H1 (cell line): ENCODE results near the gene TYW1B. TPM values are rescaled to one million over a fixed set of nuclear protein-coding genes. Genes with fewer than 3 reads are reported as not detected.
"Not testable (repeated sequence)": the region's sequence is repeated elsewhere in the genome, so short reads cannot be mapped to it uniquely, and the experiment has no call there.

Experiments
- CTCF ChIA-PET: fragments of 300-600 bp; sonication (Branson Sonifier 250); formaldehyde crosslinking; loops from one replicate; lab custom pipeline; 2021; ENCODE audit not compliant: partially characterized antibody; lab: Charles Lee
- POLR2A ChIA-PET: fragments of 300-600 bp; sonication (Branson Sonifier 250); formaldehyde crosslinking; loops from one replicate; lab custom pipeline; 2021; ENCODE audit warnings: inconsistent platforms; ENCODE audit not compliant: partially characterized antibody; lab: Charles Lee
- DNase-seq, 2 experiments: peaks; one replicate each; pipeline versions ENCODE4 v3.0.0 to v3.0.0-alpha.2; 2010 to 2022; ENCODE audit warnings: low spot score in 2 of 2, low read depth in 1 of 2, mixed read lengths in 1 of 2
- FAIRE-seq: peaks from 2 replicates; lab custom pipeline; 2011; peaks lifted over from hg19 to GRCh38; lab: Jason Lieb, UNC
- H2AFZ ChIP-seq: 2 replicates; pipeline ENCODE4 v1.8.1; 2012; ENCODE audit warnings: low read length, inconsistent platforms
- H2AK5ac ChIP-seq: 2 replicates; pipeline ENCODE4 v1.6.1; 2013; ENCODE audit warnings: low read depth, low read length
- H2BK120ac ChIP-seq: replicated peaks from 2 replicates; pipeline ENCODE3; 2013; ENCODE audit warnings: low read depth, low read length, inconsistent platforms
- H2BK12ac ChIP-seq: 2 replicates; pipeline ENCODE4 v1.6.1; 2013; ENCODE audit warnings: low read depth, low read length
- H2BK15ac ChIP-seq: 2 replicates; pipeline ENCODE4 v1.6.1; 2013; ENCODE audit warnings: low read length
- H2BK20ac ChIP-seq: 2 replicates; pipeline ENCODE4 v1.6.1; 2013; ENCODE audit warnings: low read length
- H2BK5ac ChIP-seq: 2 replicates; pipeline ENCODE4 v1.6.1; 2013; ENCODE audit warnings: low read depth, low read length
- H3K14ac ChIP-seq: 2 replicates; pipeline ENCODE4 v1.6.1; 2013; ENCODE audit warnings: inconsistent platforms; ENCODE audit not compliant: insufficient read length
- H3K18ac ChIP-seq: 2 replicates; pipeline ENCODE4 v1.6.1; 2013; ENCODE audit warnings: low read length; ENCODE audit errors: extremely low read depth
- H3K23ac ChIP-seq: 2 replicates; pipeline ENCODE4 v1.6.1; 2013; ENCODE audit warnings: inconsistent platforms; ENCODE audit not compliant: insufficient read length
- H3K23me2 ChIP-seq: 2 replicates; pipeline ENCODE4 v1.6.1; 2013; ENCODE audit warnings: low read depth, low read length
- H3K27ac ChIP-seq: 2 replicates; pipeline ENCODE4 v1.6.1; 2011; ENCODE audit warnings: low read depth, low read length, inconsistent platforms
- H3K27me3 ChIP-seq, 4 experiments: replicated peaks in 1 of 4; 1 replicate in 1 of 4; 2 replicates in 3 of 4; pipeline versions ENCODE4 v1.6.1 to v1.8.1; 2011 to 2013; ENCODE audit warnings: low read length in 3 of 4, mild to moderate bottlenecking in 3 of 4, inconsistent platforms in 2 of 4, mixed read lengths in 2 of 4, moderate library complexity in 1 of 4; ENCODE audit not compliant: control insufficient read depth in 3 of 4, insufficient read depth in 3 of 4; ENCODE audit errors: extremely low read depth in 1 of 4
- H3K36me3 ChIP-seq, 4 experiments: 2 replicates each; pipeline versions ENCODE4 v1.6.1 to v1.8.1; 2011 to 2013; ENCODE audit warnings: mild to moderate bottlenecking in 4 of 4, low read length in 3 of 4, moderate library complexity in 2 of 4, control low read depth in 1 of 4, inconsistent platforms in 1 of 4; ENCODE audit not compliant: insufficient read depth in 4 of 4, control insufficient read depth in 2 of 4
- H3K4ac ChIP-seq: replicated peaks from 2 replicates; pipeline ENCODE3; 2013; ENCODE audit warnings: low read length, low read depth, mixed read lengths, inconsistent platforms; ENCODE audit not compliant: insufficient read length
- H3K4me1 ChIP-seq, 4 experiments: replicated peaks in 1 of 4; 1 replicate in 1 of 4; 2 replicates in 3 of 4; pipeline versions ENCODE4 v1.6.1 to v1.8.1; 2011 to 2013; ENCODE audit warnings: low read length in 3 of 4, inconsistent platforms in 2 of 4, mixed read lengths in 1 of 4; ENCODE audit not compliant: insufficient read depth in 4 of 4, control insufficient read depth in 3 of 4
- H3K4me2 ChIP-seq, 2 experiments: 2 replicates each; pipeline versions ENCODE4 v1.6.1 to v1.8.1; 2011 to 2013; ENCODE audit warnings: low read depth in 2 of 2, low read length in 2 of 2, control low read depth in 1 of 2, inconsistent platforms in 1 of 2, mild to moderate bottlenecking in 1 of 2; ENCODE audit not compliant: insufficient read depth in 1 of 2
- H3K4me3 ChIP-seq, 4 experiments: fragments of 200-600, 300-600 bp in 1 of 4; sonication (generic), shearing (Covaris generic), sonication (Bioruptor Twin) in 1 of 4; 2 replicates each; pipeline versions ENCODE4 v1.5.1 to v1.8.1; 2011 to 2016; ENCODE audit warnings: low read length in 4 of 4, low read depth in 3 of 4, control low read depth in 2 of 4, inconsistent platforms in 2 of 4, mild to moderate bottlenecking in 2 of 4, mixed read lengths in 1 of 4, moderate library complexity in 1 of 4; ENCODE audit not compliant: insufficient read depth in 2 of 4; ENCODE audit errors: extremely low read depth in 1 of 4
- H3K56ac ChIP-seq: replicated peaks from 2 replicates; pipeline ENCODE3; 2013; ENCODE audit warnings: low read depth, mild to moderate bottlenecking, mixed read lengths, low read length, inconsistent platforms; ENCODE audit not compliant: insufficient read length
- H3K79me1 ChIP-seq: 2 replicates; pipeline ENCODE4 v1.6.1; 2013; ENCODE audit warnings: low read depth, low read length, control low read depth
- H3K79me2 ChIP-seq, 2 experiments: 2 replicates each; pipeline versions ENCODE4 v1.6.1 to v1.8.1; 2012 to 2013; ENCODE audit warnings: low read length in 2 of 2, mild to moderate bottlenecking in 2 of 2, inconsistent platforms in 1 of 2; ENCODE audit not compliant: insufficient read depth in 2 of 2, control insufficient read depth in 1 of 2
- H3K9ac ChIP-seq, 4 experiments: replicated peaks in 1 of 4; 1 replicate in 1 of 4; 2 replicates in 3 of 4; pipeline versions ENCODE4 v1.6.1 to v1.8.1; 2011 to 2013; ENCODE audit warnings: low read depth in 3 of 4, low read length in 3 of 4, control low read depth in 2 of 4, mild to moderate bottlenecking in 2 of 4, moderate library complexity in 2 of 4, inconsistent platforms in 1 of 4; ENCODE audit errors: extremely low read depth in 1 of 4
- H3K9me3 ChIP-seq, 2 experiments: 2 replicates each; pipeline versions ENCODE4 v1.6.1 to v1.8.1; 2012 to 2013; ENCODE audit warnings: mild to moderate bottlenecking in 2 of 2, moderate library complexity in 2 of 2, control low read depth in 1 of 2, inconsistent platforms in 1 of 2, low read depth in 1 of 2, low read length in 1 of 2, mixed read lengths in 1 of 2; ENCODE audit not compliant: insufficient read depth in 2 of 2
- H4K20me1 ChIP-seq, 2 experiments: replicated peaks in 1 of 2; 2 replicates each; pipeline versions ENCODE3 to v1.8.1; 2011 to 2013; ENCODE audit warnings: inconsistent platforms in 2 of 2, low read length in 2 of 2, mild to moderate bottlenecking in 1 of 2; ENCODE audit not compliant: insufficient read depth in 2 of 2, control insufficient read depth in 1 of 2
- H4K5ac ChIP-seq: 2 replicates; pipeline ENCODE4 v1.6.1; 2013; ENCODE audit warnings: low read length, low read depth, mixed read lengths, inconsistent platforms; ENCODE audit not compliant: insufficient read length
- H4K8ac ChIP-seq: 2 replicates; pipeline ENCODE4 v1.8.0; 2013; ENCODE audit warnings: mild to moderate bottlenecking, moderate library complexity, low read length, inconsistent platforms; ENCODE audit not compliant: insufficient read depth; ENCODE audit errors: extremely low read depth
- H4K91ac ChIP-seq: replicated peaks from 2 replicates; pipeline ENCODE3; 2013; ENCODE audit warnings: low read length, mixed read lengths, inconsistent platforms; ENCODE audit not compliant: insufficient read length
- MAFK ChIP-seq: IDR thresholded peaks from 2 replicates; pipeline ENCODE4 v1.6.1; 2012; ENCODE audit warnings: low read depth, mild to moderate bottlenecking, improper control_type of control experiment, low read length
- WGBS, 2 experiments: shearing (Covaris generic) in 1 of 2; methylation state at CpG; one replicate each; pipeline versions ENCODE4 v1.1.6 to v1.1.7; 2013 to 2015; ENCODE audit warnings: low lambda C conversion rate in 2 of 2, mixed read lengths in 2 of 2, inconsistent platforms in 1 of 2, low coverage in 1 of 2, missing lambda C conversion rate in 1 of 2; ENCODE audit not compliant: insufficient replicate concordance in 2 of 2, insufficient coverage in 1 of 2, insufficient read length in 1 of 2; ENCODE audit errors: extremely low coverage in 1 of 2, missing lambda C conversion rate in 1 of 2; 5-methylcytosine and 5-hydroxymethylcytosine counted together
- polyA plus RNA-seq, 7 experiments: library from polyadenylated mRNA; depleted of rRNA in 3 of 7; stranded (reverse) in 5 of 7; unstranded in 2 of 7; fragments of >200 nt in 5 of 7; fragments of 200-250 nt in 2 of 7; gene quantifications; 1 replicate in 5 of 7; 2 replicates in 1 of 7; 4 replicates in 1 of 7; pipeline versions ENCODE4 v1.2.1 to v1.2.3, GENCODE V29; 2011 to 2013; ENCODE audit warnings: missing spikeins in 2 of 7, mixed read lengths in 2 of 7
- total RNA-seq: library from RNA; stranded (reverse); fragmentation: NEBNext Ultra II Directional; extraction: Animal tissue kit (Norgen Biotek cat#: 25700); gene quantifications from 2 replicates; pipeline ENCODE4 v1.2.1, GENCODE V29; 2021

TYW1B gene
- total and polyA plus RNA-seq, 2 of the 8 experiments (the other 6 are each of a cell fraction or from before 2014, with no cell fraction given) = 6.8 to 12.6 TPM

- H2BK12ac ChIP-seq, H4K8ac ChIP-seq, H3K79me1 ChIP-seq, H3K18ac ChIP-seq, H3K79me2 ChIP-seq, H4K20me1 ChIP-seq, H4K5ac ChIP-seq, H3K36me3 ChIP-seq, H2BK20ac ChIP-seq, H2BK5ac ChIP-seq, CTCF ChIA-PET, H4K91ac ChIP-seq, DNase-seq, H3K4ac ChIP-seq, H3K27ac ChIP-seq, H3K23ac ChIP-seq, POLR2A ChIA-PET, H2BK120ac ChIP-seq, H3K9me3 ChIP-seq, H3K9ac ChIP-seq, H2AK5ac ChIP-seq, H2BK15ac ChIP-seq, H3K27me3 ChIP-seq, H3K14ac ChIP-seq, H3K4me2 ChIP-seq, H3K56ac ChIP-seq, H3K4me1 ChIP-seq, H3K4me3 ChIP-seq, H2AFZ ChIP-seq, H3K23me2 ChIP-seq, FAIRE-seq: not testable (repeated sequence)
- peak; percentile 83; the same call in 1 of the 2 replicates for TF ChIP-seq MAFK
- WGBS, 2 experiments = 85% methylated on average over 1 of the region's 1 CpG; no CpG with 5 or more reads in 1 of the 2 experiments
Measured at GRCh38 chr7:72700548-72700947, 127.5 kb downstream of the TYW1B start.

- H2BK15ac ChIP-seq, H3K9ac ChIP-seq, H4K5ac ChIP-seq, H3K79me2 ChIP-seq, DNase-seq, H3K23ac ChIP-seq, H3K9me3 ChIP-seq, H3K79me1 ChIP-seq, H3K4me2 ChIP-seq, H2BK20ac ChIP-seq, H2BK5ac ChIP-seq, H3K23me2 ChIP-seq, H2BK120ac ChIP-seq, H3K14ac ChIP-seq, H3K27me3 ChIP-seq, H3K4ac ChIP-seq, H2AFZ ChIP-seq, H3K4me3 ChIP-seq, H4K91ac ChIP-seq, CTCF ChIA-PET, H2BK12ac ChIP-seq, H2AK5ac ChIP-seq, H3K36me3 ChIP-seq, FAIRE-seq, H4K20me1 ChIP-seq, H3K18ac ChIP-seq, H3K27ac ChIP-seq, POLR2A ChIA-PET, H4K8ac ChIP-seq, H3K56ac ChIP-seq, H3K4me1 ChIP-seq: not testable (repeated sequence)
- 83% methylated on average over 1 of the region's 1 CpG; no CpG with 5 or more reads in 1 of the 2 experiments for whole genome bisulfite sequencing, 2 experiments
Measured at GRCh38 chr7:72697066-72697465, 130.9 kb downstream of the TYW1B start.
